H1 (cell line): Measurements from ENCODE around the gene FCHSD1. TPM values are rescaled to one million over a fixed set of nuclear protein-coding genes. Genes with fewer than 3 reads are reported as not detected.

ENCODE experiments used
- ATF3 ChIP-seq: IDR thresholded peaks from 2 replicates; pipeline ENCODE4 v1.6.1; 2011; ENCODE audit warnings: low read depth, mild to moderate bottlenecking, low read length; ENCODE audit not compliant: insufficient read depth
- CBX8 ChIP-seq: fragments of 300-800, 300-1000 bp; sonication (generic); IDR thresholded peaks from 2 replicates; pipeline ENCODE4 v1.7.1; 2016; ENCODE audit warnings: low read depth, low read length, borderline replicate concordance
- NANOG ChIP-seq: IDR thresholded peaks from 2 replicates; pipeline ENCODE4 v1.6.1; 2011; ENCODE audit warnings: low read length, low read depth, mild to moderate bottlenecking, inconsistent platforms; ENCODE audit not compliant: insufficient read depth, poor library complexity, severe bottlenecking
- POLR2AphosphoS5 ChIP-seq: IDR thresholded peaks from 2 replicates; pipeline ENCODE4 v1.6.1; 2011; ENCODE audit warnings: low read depth, low read length
- TAF1 ChIP-seq: IDR thresholded peaks from 2 replicates; pipeline ENCODE4 v1.6.1; 2011; ENCODE audit warnings: mild to moderate bottlenecking, low read depth, low read length
- TEAD4 ChIP-seq: IDR thresholded peaks from 2 replicates; pipeline ENCODE4 v1.6.1; 2012; ENCODE audit warnings: low read depth, low read length, inconsistent platforms, mixed read lengths
- polyA plus RNA-seq, 7 experiments: library from polyadenylated mRNA; depleted of rRNA in 3 of 7; stranded (reverse) in 5 of 7; unstranded in 2 of 7; fragments of >200 nt in 5 of 7; fragments of 200-250 nt in 2 of 7; gene quantifications; 1 replicate in 5 of 7; 2 replicates in 1 of 7; 4 replicates in 1 of 7; pipeline versions ENCODE4 v1.2.1 to v1.2.3, GENCODE V29; 2011 to 2013; ENCODE audit warnings: missing spikeins in 2 of 7, mixed read lengths in 2 of 7
- total RNA-seq: library from RNA; stranded (reverse); fragmentation: NEBNext Ultra II Directional; extraction: Animal tissue kit (Norgen Biotek cat#: 25700); gene quantifications from 2 replicates; pipeline ENCODE4 v1.2.1, GENCODE V29; 2021
- TF ChIP-seq, protein P1 (sequence below): fragments of 300-600 bp; sonication (generic); IDR thresholded peaks from 2 replicates; pipeline ENCODE4 v1.7.1; 2012; ENCODE audit warnings: low read length, moderate library complexity, mild to moderate bottlenecking, inconsistent platforms; ENCODE audit not compliant: insufficient replicate concordance
- TF ChIP-seq, protein P2 (sequence below): IDR thresholded peaks from 2 replicates; pipeline ENCODE4 v1.6.1; 2011; ENCODE audit warnings: low read length, improper control_type of control experiment

FCHSD1 gene
- total and polyA plus RNA-seq, 2 of the 8 experiments (the other 6 are each of a cell fraction or from before 2014, with no cell fraction given), result 22.0 to 30.1 TPM

DNA sequence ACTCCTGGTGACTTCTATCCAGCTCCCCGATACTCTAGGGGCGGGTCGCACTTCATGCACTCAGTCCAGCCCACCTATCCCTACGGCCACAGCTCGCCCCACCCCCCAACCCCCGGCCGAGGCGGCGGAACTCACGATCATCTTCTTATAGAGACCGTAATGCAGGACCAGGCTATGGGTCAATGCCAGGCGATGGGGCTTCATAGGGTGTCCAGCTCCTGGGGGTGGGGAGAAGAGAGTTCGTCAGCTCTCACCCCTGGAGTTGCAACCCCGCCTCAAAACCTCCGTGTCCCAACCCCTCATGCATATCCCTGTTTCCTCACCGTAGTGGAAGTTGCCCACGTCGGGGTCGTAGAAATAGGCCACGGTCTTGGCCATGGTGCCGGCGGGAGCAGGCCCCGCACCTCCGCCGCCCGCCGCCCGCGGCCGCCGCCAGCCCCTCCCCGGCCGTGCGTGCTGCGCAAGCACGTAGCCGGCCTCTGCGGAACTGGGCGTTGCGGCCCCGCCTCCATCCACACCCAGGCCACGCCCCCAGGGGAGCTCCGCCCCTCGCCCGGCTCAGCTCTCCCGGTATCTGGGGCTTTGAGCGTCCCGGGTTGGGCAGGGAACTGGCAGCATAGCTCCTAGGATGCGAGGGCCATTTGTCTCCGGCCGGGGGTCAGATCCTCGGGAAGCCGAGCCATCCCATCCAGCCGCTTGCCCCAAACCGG is 14.7 kb downstream of the FCHSD1 start, which contains the start of the genes HDAC3 and RELL2 (continued):
- TF ChIP-seq, protein P1, sequence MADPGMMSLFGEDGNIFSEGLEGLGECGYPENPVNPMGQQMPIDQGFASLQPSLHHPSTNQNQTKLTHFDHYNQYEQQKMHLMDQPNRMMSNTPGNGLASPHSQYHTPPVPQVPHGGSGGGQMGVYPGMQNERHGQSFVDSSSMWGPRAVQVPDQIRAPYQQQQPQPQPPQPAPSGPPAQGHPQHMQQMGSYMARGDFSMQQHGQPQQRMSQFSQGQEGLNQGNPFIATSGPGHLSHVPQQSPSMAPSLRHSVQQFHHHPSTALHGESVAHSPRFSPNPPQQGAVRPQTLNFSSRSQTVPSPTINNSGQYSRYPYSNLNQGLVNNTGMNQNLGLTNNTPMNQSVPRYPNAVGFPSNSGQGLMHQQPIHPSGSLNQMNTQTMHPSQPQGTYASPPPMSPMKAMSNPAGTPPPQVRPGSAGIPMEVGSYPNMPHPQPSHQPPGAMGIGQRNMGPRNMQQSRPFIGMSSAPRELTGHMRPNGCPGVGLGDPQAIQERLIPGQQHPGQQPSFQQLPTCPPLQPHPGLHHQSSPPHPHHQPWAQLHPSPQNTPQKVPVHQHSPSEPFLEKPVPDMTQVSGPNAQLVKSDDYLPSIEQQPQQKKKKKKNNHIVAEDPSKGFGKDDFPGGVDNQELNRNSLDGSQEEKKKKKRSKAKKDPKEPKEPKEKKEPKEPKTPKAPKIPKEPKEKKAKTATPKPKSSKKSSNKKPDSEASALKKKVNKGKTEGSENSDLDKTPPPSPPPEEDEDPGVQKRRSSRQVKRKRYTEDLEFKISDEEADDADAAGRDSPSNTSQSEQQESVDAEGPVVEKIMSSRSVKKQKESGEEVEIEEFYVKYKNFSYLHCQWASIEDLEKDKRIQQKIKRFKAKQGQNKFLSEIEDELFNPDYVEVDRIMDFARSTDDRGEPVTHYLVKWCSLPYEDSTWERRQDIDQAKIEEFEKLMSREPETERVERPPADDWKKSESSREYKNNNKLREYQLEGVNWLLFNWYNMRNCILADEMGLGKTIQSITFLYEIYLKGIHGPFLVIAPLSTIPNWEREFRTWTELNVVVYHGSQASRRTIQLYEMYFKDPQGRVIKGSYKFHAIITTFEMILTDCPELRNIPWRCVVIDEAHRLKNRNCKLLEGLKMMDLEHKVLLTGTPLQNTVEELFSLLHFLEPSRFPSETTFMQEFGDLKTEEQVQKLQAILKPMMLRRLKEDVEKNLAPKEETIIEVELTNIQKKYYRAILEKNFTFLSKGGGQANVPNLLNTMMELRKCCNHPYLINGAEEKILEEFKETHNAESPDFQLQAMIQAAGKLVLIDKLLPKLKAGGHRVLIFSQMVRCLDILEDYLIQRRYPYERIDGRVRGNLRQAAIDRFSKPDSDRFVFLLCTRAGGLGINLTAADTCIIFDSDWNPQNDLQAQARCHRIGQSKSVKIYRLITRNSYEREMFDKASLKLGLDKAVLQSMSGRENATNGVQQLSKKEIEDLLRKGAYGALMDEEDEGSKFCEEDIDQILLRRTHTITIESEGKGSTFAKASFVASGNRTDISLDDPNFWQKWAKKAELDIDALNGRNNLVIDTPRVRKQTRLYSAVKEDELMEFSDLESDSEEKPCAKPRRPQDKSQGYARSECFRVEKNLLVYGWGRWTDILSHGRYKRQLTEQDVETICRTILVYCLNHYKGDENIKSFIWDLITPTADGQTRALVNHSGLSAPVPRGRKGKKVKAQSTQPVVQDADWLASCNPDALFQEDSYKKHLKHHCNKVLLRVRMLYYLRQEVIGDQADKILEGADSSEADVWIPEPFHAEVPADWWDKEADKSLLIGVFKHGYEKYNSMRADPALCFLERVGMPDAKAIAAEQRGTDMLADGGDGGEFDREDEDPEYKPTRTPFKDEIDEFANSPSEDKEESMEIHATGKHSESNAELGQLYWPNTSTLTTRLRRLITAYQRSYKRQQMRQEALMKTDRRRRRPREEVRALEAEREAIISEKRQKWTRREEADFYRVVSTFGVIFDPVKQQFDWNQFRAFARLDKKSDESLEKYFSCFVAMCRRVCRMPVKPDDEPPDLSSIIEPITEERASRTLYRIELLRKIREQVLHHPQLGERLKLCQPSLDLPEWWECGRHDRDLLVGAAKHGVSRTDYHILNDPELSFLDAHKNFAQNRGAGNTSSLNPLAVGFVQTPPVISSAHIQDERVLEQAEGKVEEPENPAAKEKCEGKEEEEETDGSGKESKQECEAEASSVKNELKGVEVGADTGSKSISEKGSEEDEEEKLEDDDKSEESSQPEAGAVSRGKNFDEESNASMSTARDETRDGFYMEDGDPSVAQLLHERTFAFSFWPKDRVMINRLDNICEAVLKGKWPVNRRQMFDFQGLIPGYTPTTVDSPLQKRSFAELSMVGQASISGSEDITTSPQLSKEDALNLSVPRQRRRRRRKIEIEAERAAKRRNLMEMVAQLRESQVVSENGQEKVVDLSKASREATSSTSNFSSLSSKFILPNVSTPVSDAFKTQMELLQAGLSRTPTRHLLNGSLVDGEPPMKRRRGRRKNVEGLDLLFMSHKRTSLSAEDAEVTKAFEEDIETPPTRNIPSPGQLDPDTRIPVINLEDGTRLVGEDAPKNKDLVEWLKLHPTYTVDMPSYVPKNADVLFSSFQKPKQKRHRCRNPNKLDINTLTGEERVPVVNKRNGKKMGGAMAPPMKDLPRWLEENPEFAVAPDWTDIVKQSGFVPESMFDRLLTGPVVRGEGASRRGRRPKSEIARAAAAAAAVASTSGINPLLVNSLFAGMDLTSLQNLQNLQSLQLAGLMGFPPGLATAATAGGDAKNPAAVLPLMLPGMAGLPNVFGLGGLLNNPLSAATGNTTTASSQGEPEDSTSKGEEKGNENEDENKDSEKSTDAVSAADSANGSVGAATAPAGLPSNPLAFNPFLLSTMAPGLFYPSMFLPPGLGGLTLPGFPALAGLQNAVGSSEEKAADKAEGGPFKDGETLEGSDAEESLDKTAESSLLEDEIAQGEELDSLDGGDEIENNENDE, result no peak
- TF ChIP-seq TEAD4, result no peak
- TF ChIP-seq, protein P2, sequence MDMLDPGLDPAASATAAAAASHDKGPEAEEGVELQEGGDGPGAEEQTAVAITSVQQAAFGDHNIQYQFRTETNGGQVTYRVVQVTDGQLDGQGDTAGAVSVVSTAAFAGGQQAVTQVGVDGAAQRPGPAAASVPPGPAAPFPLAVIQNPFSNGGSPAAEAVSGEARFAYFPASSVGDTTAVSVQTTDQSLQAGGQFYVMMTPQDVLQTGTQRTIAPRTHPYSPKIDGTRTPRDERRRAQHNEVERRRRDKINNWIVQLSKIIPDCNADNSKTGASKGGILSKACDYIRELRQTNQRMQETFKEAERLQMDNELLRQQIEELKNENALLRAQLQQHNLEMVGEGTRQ, result no peak
- no peak for TF ChIP-seq ATF3
- TF ChIP-seq CBX8, result no peak
- TF ChIP-seq POLR2AphosphoS5, result peak; percentile 57; the same call in 1 of the 2 replicates
- no peak for TF ChIP-seq NANOG
- peak; percentile 74; the same call in 1 of the 2 replicates for TF ChIP-seq TAF1
